Stomach (tissue), 4 donors: ENCODE data around the gene SEC23B.

Experiments
- POLR2A ChIP-seq, 4 donors: fragments of 450-650 bp; IDR thresholded peaks; one replicate each; pipeline ENCODE4 v1.6.1; 2016; ENCODE audit warnings: antibody characterized with exemption in 4 of 4, control low read depth in 2 of 4, mild to moderate bottlenecking in 1 of 4, moderate library complexity in 1 of 4
- TF ChIP-seq, protein P1 (sequence below), 7 experiments: fragments of 450-650 bp in 4 of 7; fragments of 200-600 bp in 3 of 7; sonication (generic) in 3 of 7; IDR thresholded peaks; one replicate each; pipeline ENCODE4 v1.5.1; 2016 to 2019; ENCODE audit warnings: antibody characterized with exemption in 7 of 7, control low read depth in 2 of 7, mild to moderate bottlenecking in 1 of 7

DNA sequence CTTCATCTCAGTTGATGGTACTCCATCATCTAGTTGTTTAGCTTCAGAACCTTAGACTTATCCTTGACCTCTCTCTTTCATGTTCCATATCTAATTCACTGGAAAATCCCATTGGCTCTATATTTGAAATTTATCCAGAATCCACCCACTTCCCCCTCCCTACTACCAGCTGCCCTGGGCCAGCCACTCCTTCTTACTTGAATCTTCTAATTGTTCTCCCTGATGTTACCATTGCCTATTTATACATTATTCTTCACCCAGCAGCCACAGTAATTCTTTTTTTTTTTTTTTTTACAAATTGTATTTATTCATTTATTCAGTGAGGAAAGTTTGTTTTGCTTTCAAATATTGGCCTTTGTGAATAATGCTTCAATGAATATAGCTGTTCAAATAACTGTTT lies 8.2 kb downstream of the SEC23B start:
- TF ChIP-seq, protein P1, sequence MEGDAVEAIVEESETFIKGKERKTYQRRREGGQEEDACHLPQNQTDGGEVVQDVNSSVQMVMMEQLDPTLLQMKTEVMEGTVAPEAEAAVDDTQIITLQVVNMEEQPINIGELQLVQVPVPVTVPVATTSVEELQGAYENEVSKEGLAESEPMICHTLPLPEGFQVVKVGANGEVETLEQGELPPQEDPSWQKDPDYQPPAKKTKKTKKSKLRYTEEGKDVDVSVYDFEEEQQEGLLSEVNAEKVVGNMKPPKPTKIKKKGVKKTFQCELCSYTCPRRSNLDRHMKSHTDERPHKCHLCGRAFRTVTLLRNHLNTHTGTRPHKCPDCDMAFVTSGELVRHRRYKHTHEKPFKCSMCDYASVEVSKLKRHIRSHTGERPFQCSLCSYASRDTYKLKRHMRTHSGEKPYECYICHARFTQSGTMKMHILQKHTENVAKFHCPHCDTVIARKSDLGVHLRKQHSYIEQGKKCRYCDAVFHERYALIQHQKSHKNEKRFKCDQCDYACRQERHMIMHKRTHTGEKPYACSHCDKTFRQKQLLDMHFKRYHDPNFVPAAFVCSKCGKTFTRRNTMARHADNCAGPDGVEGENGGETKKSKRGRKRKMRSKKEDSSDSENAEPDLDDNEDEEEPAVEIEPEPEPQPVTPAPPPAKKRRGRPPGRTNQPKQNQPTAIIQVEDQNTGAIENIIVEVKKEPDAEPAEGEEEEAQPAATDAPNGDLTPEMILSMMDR (IDR thresholded peaks at IDR 0.05) = no peak
- no peak for TF ChIP-seq POLR2A (IDR thresholded peaks at IDR 0.05)
